ENCODE results near the gene SETX.
"Not testable (repeated sequence)": the region's sequence is repeated elsewhere in the genome, so short reads cannot be mapped to it uniquely, and the experiment has no call there.

Gene SETX

DNA sequence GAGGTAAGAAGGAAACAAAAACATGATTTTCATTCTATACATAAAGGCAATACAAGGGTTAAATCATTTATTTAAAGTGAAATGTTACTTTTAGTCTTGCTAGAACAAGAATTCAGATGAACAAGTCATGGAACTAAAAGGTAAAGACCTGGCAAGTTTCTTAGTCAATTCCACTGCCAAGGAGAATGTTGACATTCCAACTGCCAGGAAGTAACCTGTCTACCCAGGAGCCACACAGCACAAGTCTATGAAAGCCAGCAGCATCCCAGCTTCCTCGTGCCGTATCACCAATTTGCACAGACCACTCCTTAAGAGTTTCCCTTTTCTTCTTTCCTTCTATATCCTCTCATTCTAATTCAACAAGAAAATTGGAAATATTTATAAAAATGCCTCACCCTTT, 79.9 kb downstream of the SETX start:
- no peak for DNase-seq

GRCh38 chr9:132269704-132270516, 84.9 kb downstream of the SETX start:
- DNase-seq, result not testable (repeated sequence)

DNA sequence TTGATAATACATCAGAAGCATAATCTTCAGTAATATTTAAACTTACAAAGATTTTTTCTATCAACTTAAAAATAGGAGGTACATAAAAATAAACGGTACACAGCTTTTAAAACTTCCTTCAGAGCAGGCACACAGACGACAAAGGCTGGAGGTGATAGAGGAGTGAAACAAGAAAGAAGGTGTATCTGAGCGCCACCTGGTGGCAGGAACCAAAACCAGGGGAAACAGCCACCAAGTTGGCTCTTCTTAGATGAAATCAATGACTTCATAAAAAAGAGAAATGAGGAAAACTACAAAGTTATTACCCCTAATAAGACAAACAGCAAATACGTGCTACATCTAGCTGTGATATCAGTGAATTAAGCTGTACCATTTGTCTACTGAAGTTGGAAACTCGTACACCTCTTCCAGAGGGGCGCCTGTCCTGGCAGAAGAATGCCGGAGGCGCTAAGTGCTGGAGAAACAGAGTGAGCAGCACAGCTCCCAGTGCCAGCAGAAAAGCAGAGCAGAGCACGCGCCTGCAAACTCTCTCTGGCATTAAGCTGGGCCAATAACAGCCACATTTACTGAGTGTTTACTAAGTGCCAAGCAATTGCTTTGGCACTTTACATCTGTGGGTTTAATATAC, 85.9 kb downstream of the SETX start:
- DNase-seq, result peak; percentile 61

DNA sequence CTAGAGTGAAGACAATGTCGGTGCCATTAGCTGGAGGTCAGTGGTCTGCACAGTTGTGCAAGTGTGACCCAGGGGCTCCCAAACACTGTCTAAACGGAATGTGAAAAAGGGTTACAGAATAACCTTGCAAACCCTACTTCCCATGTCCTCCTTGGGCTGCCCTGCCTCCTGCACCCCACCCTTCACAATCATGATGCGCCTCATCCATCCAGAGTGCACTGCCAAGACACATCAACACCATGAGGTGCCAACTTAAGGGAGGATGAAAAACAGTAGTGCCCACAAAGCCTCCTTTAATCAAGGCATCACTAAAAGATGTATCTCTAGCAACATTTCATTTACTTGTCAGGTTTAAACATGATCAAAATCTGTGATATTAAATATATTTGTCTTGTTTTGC, 87.1 kb downstream of the SETX start:
- no peak for DNase-seq

DNA sequence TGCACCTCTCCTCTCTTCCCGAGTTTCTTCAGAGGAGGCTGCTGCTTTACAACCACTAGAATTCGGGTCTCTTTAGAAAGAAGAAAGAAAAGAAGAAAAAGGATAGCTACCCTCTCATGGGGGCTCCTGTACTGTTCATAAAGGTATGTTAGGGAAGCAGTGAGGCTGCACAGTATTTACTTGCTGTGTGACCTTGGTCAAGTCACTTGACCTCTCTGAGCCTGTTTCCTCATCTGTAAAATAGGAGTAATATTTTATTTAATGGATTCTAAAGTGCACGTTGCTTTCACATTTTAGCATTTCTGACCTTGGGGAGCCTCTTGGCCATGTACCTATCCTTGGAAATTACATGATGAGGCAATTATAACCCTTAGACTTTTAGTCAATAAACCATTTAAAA, 88.8 kb downstream of the SETX start:
- no peak for DNase-seq

DNA sequence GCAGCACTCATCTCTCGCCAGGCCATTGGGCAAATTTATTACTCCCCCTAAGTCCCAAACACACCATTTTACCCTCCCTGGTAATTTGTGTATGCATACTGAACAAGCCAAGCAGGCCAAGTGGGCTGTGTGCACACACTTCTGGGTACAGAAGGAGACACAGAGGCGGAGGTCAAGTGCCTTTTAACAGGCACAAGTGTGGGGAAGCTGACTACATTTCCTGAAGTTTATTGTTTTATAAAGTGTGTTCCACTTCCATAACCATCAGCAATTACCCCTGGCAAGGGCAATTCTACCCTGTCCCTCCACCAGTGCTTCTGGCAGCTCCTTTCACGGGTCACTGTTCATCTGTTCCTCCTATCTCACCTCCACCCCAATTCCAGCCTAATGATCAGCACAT, 93.9 kb downstream of the SETX start:
- DNase-seq, result no peak

DNA sequence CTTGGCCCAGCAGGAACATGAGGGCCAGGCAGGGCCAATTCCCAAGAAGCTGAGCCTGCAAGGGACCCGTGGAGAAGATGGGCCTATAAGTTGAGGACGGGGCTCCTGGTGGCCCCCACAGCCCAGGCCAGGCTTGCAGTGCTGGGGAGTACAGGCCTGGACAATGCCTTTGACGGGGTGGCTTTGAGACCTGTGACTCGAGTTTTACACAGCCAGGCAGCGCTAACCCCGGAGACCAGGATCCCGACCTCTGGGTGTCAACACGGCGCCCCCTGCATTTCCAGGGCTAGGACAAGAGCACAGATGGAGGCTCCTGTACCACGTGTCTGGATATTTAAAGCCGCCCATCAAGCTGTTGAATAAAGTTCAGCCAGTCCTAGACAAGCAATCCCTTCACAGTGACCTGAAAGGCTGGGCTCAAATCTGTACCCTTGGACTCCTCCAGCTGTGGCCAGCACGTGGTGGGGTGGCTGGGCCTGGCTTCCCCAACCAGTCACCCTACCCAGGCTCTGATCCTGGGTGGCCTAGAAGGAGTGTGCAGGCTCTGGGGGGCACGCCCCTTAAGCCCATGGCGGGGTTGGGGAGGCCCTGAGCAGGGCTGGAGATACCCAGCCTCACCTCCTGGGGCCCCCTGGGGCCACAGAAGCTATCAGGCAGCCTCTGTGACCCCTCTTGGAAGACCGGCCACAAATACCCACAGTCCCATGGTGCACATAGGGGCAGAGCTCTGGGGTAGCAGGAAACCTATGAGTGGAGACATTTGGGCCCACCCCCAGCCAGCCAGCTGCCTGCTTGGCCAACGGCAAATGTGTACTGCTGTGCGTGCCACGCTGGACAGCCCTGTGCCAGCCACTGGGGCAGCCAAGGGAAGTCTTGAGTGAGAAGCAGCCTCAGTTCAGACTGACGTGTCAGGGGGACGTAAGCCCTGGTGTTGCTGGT, 104.2 kb downstream of the SETX start:
- DNase-seq, result no peak

DNA sequence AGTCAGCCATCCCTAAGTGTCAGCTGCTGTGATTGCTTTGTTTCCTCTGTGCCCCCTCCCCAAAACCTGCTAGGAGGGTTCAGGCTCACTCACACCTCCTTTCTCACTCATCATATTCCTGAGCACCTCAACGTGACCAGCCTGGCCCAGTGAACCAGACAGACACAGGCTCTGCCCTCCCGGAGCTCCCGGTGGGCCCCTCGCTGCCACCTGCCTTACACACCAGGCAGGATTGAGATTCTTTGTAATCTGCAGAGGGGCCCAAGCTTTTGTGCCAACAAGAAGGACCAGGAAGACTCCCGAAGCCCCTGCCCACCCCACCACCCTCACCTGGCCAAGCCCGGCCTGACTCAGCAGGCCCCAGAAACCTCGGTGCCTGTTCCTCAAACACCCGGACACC, 105.1 kb downstream of the SETX start:
- no peak for DNase-seq

GRCh38 chr9:132249123-132249522, 105.7 kb downstream of the SETX start:
- DNase-seq, result no peak

DNA sequence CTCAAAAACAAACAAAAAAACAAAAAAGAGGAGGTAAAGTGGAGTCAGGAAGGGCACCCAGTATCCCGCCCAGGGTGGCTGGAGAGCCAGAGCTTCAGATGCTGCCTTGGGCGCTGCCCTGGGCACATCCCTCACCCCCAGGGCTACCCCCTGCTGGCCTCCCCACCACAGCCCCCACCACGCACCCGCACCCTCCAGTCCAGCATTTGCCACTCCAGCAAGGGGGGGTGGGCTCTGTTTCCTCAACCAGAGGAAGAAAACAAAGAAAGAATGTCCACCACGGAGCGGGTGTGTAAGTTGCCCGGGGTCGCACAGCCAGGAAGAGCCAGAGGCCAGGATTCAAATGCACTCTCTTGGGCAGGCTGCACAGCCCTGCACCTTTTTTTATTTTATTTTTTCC, 106.8 kb downstream of the SETX start:
- DNase-seq, result no peak

DNA sequence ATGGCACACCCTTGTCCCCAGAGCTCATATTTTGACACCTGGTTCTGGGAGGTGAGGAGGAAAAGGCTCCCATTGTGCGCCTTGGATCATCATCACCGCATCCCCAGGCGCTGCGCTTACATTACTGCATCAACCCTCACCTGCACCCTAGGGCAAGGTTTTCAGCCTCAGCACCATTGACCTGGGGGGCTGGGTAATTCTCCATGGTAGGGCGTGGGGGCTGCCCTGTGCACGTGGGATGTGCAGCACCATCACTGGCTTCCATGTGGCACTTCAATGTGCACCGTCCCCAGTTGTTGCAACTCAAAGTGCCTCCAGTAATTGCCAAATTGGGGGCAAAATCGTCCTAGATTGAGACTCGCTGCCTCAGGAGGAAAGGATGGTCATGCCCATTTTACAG, 109.3 kb downstream of the SETX start:
- no peak for DNase-seq

DNA sequence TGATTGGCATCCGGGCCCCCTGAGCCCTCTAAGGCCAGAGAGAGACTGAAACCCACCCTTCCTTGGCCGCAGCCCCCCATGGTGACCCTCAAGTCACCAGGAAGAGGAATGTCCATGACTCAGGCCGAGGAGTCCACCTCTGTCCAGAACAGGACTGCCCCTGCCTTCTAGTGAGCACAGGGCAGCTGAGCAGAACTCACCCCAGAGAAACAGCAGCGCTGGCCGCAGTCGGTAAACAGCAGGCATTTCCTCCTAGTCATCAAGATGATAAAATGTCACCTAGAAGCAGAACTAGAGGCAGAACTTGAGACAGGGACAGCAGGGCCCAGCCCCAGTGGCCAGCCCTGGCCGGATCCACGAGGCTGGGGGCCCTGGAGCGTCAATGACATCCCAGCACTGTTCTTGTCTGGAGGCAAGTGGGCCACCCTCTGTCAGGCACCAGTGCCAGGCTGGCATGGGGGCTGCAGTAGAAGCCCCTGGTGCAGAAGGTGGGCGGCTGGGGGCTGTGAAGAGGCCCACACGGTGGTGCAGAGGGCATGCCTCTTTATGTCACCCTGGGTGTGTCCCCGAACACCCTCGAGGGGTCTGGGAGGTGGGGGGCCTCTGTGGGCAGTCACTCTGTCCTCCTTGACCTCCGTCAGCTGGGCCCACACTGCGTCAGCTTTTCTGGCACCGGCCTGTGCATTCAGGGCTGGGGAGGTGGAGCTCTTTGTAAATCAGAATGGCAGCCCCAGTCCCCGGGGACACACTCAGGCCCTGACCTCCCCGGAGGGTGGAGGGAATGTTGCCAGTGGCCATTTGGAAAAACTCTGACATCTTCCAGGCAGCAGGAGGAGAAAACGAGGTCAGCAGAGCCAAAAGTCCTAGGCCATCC, 110.0 kb downstream of the SETX start:
- no peak for DNase-seq

GRCh38 chr9:132243156-132244074, 111.4 kb downstream of the SETX start:
- no peak for DNase-seq

DNA sequence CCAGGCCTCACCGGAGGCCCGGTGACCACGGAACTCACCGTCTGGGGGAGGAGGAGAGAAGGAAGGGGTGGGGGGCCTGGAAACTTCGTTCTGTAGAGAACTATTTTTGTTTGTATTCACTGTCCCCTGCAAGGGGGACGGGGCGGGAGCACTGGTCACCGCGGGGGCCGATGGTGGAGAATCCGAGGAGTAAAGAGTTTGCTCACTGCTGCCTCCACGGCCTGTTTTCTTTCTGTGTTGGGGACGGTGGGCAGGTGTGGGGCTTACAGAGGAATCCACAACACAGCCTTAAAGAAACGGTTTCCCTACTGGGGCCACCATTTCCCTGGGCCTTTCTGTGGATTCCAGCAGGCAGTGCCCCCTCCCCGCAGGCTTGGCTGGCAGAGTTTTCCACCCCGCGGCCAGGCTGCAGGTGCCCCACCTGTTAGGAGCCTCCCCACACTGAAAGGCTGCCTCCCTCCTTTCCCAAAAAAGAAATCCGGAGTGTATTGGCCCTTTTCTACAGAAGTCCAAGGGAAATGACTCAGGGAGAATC, 112.1 kb downstream of the SETX start:
- no peak for DNase-seq

DNA sequence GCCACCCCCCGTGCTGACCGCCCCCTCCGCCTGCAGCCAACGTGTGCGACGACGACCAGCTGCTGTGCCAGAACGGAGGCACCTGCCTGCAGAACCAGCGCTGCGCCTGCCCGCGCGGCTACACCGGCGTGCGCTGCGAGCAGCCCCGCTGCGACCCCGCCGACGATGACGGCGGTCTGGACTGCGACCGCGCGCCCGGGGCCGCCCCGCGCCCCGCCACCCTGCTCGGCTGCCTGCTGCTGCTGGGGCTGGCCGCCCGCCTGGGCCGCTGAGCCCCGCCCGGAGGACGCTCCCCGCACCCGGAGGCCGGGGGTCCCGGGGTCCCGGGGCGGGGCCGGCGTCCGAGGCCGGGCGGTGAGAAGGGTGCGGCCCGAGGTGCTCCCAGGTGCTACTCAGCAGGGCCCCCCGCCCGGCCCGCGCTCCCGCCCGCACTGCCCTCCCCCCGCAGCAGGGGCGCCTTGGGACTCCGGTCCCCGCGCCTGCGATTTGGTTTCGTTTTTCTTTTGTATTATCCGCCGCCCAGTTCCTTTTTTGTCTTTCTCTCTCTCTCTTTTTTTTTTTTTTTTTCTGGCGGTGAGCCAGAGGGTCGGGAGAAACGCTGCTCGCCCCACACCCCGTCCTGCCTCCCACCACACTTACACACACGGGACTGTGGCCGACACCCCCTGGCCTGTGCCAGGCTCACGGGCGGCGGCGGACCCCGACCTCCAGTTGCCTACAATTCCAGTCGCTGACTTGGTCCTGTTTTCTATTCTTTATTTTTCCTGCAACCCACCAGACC, 112.8 kb downstream of the SETX start:
- no peak for DNase-seq

GRCh38 chr9:132241483-132241839, 113.3 kb downstream of the SETX start:
- no peak for DNase-seq

DNA sequence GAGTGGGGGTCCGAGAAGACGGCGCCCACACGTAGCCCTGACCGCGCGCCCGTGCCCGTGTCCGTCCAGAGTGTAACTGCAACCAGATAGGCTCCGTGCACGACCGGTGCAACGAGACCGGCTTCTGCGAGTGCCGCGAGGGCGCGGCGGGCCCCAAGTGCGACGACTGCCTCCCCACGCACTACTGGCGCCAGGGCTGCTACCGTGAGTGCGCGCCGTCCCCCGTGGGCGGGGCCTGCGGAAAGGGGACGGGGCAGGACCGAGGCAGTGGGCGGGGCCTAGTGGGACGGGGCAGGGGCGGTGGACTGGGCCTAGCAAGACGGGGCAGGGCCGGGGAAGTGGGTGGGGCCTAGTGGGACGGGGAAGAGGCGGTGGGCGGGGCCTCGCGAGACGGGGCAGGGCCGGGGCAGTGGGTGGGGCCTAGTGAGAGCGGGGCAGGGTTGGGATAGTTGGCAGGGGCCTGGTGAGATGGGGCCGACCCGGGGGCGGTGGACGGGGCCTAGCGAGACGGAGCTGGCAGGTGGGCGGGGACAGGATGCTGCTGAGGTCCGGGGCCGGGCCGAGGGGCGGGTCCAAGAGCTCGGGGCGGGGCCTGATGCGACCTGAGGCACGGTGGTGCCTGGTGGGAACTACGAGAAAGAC, 113.8 kb downstream of the SETX start:
- peak; percentile 92 for DNase-seq

DNA sequence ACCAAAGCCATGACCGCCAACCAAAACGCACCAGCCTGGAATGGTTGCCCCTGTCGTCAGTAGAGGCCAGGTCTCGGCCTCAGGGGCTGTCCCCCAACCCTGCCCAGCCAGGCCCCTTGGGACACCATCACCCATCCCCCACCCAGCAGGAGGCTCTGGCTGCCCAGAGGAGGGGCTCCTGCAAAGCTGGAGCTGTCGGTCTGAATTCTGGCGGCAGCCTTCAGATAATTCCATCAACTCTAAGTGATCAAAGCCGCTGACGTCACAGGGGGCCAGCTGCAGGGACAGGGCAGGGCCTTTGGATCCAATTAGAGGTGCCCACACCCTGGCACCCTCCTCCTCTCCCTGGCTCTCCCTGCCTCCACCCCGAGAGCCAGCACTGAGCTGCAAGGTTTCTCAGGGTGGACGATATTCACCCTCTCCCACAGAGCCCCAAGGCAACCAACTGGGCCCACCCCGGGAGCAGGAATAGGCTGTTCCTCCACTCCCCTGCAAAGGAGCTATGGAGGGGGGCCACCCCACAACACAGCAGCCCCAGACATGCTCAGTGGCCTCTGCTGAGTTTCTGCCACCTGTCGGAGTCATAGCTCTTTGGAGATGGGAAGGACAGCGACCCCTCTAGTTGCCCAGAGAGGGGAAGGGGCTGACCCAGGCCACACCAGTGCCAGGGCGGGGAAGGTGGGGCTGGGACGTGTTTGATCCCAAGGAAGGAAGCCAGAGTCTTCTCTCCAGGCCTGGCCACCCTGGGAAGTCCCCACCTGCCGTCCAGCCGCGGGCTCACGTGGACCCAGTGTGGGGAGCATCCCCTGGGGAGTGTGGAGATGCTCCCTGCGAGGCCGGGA, 114.6 kb downstream of the SETX start:
- DNase-seq, result no peak

- no peak for DNase-seq
These were observed 115.3 kb downstream of the SETX start for GRCh38 chr9:132239518-132239917.
